B cell (primary cell): ENCODE results near the gene USP49. TPM values are rescaled to one million over a fixed set of nuclear protein-coding genes. Genes with fewer than 3 reads are reported as not detected.

Source experiments
- ATAC-seq: fragments of 200-7000 bp; cut with Tn5 transposase; one replicate; pipeline ENCODE4 v1.10.0; 2021; ENCODE audit warnings: low read depth, mild to moderate bottlenecking, moderate number of reproducible peaks, moderate library complexity
- CTCF ChIA-PET: fragments of 350-600 bp; sonication (Branson Sonifier 250); formaldehyde crosslinking; loops from one replicate; lab custom pipeline; 2021; ENCODE audit warnings: antibody characterized with exemption, inconsistent platforms; lab: Charles Lee
- POLR2A ChIA-PET: fragments of 350-600 bp; sonication (Branson Sonifier 250); formaldehyde crosslinking; loops from one replicate; lab custom pipeline; 2021; ENCODE audit warnings: antibody characterized with exemption; lab: Charles Lee
- DNase-seq: peaks from one replicate; pipeline ENCODE4 v3.0.0; 2013
- H2AFZ ChIP-seq: 2 replicates; pipeline ENCODE4 v1.6.1; 2012; ENCODE audit warnings: mild to moderate bottlenecking, low read depth, low read length; ENCODE audit not compliant: insufficient read depth, poor library complexity, severe bottlenecking
- H3K27ac ChIP-seq, 2 donors: 1 replicate in 1 of 2; 2 replicates in 1 of 2; pipeline ENCODE4 v1.5.1; 2012 to 2013; ENCODE audit warnings: low read length in 2 of 2, mild to moderate bottlenecking in 2 of 2, moderate library complexity in 1 of 2
- H3K27me3 ChIP-seq, 4 experiments: fragments of 200-600 bp in 1 of 4; sonication (generic) in 1 of 4; replicated peaks in 1 of 4; 1 replicate in 2 of 4; 2 replicates in 2 of 4; pipeline versions ENCODE4 v1.6.1 to v1.7.0; 2013 to 2016; ENCODE audit warnings: low read length in 3 of 4, mild to moderate bottlenecking in 2 of 4, mixed read lengths in 1 of 4, moderate library complexity in 1 of 4; ENCODE audit not compliant: insufficient read depth in 4 of 4, control insufficient read depth in 3 of 4; ENCODE audit errors: control extremely low read depth in 1 of 4
- H3K36me3 ChIP-seq, 2 experiments: replicated peaks in 1 of 2; 1 replicate in 1 of 2; 2 replicates in 1 of 2; pipeline versions ENCODE4 v1.6.1 to v1.7.1; 2013; ENCODE audit warnings: low read length in 1 of 2; ENCODE audit not compliant: insufficient read depth in 2 of 2, control insufficient read depth in 1 of 2; ENCODE audit errors: control extremely low read depth in 1 of 2, extremely low read depth in 1 of 2
- H3K4me1 ChIP-seq, 2 donors: fragments of 200-600 bp in 1 of 2; sonication (generic) in 1 of 2; 1 replicate in 1 of 2; 2 replicates in 1 of 2; pipeline versions ENCODE4 v1.5.1 to v1.6.1; 2013 to 2017; ENCODE audit warnings: low read length in 2 of 2; ENCODE audit not compliant: control insufficient read depth in 2 of 2, insufficient read depth in 2 of 2
- H3K4me2 ChIP-seq: replicated peaks from 2 replicates; pipeline ENCODE3; 2012; ENCODE audit warnings: mild to moderate bottlenecking, low read depth, low read length; ENCODE audit not compliant: poor library complexity, severe bottlenecking
- H3K4me3 ChIP-seq, 5 experiments: fragments of 200-600 bp in 1 of 5; sonication (generic) in 1 of 5; 1 replicate in 3 of 5; 2 replicates in 2 of 5; pipeline versions ENCODE4 v1.5.1 to v1.7.0; 2011 to 2016; ENCODE audit warnings: low read length in 4 of 5, mild to moderate bottlenecking in 4 of 5, low read depth in 2 of 5, control low read depth in 1 of 5, moderate library complexity in 1 of 5; ENCODE audit not compliant: insufficient read depth in 1 of 5; ENCODE audit errors: control extremely low read depth in 1 of 5, extremely low read depth in 1 of 5
- H3K79me2 ChIP-seq: fragments of 200-600 bp; sonication (generic); one replicate; pipeline ENCODE4 v1.6.0; 2016; ENCODE audit warnings: low read length; ENCODE audit not compliant: control insufficient read depth, insufficient read depth
- H3K9ac ChIP-seq: fragments of 200-600 bp; sonication (generic); 2 replicates; pipeline ENCODE4 v1.6.1; 2017; ENCODE audit warnings: mild to moderate bottlenecking, low read length, moderate library complexity
- H3K9me3 ChIP-seq, 3 donors: one replicate each; pipeline versions ENCODE4 v1.6.1 to v1.7.1; 2013; ENCODE audit warnings: low read length in 2 of 3; ENCODE audit not compliant: control insufficient read depth in 2 of 3, insufficient read depth in 1 of 3; ENCODE audit errors: control extremely low read depth in 1 of 3
- H4K20me1 ChIP-seq: 2 replicates; pipeline ENCODE4 v1.6.0; 2012; ENCODE audit warnings: mild to moderate bottlenecking, low read length; ENCODE audit not compliant: insufficient read depth, control insufficient read depth, poor library complexity, severe bottlenecking
- H3K27ac Mint-ChIP-seq: one replicate; pipeline ENCODE4 v1.8.0; 2021; ENCODE audit warnings: mixed read lengths
- H3K27me3 Mint-ChIP-seq: one replicate; pipeline ENCODE4 v1.8.0; 2021; ENCODE audit warnings: mixed read lengths
- H3K4me1 Mint-ChIP-seq: one replicate; pipeline ENCODE4 v1.8.0; 2021; ENCODE audit warnings: mixed read lengths
- H3K4me3 Mint-ChIP-seq: one replicate; pipeline ENCODE4 v1.8.0; 2021; ENCODE audit warnings: mixed read lengths
- H3K9me3 Mint-ChIP-seq: one replicate; pipeline ENCODE4 v1.8.0; 2022; ENCODE audit warnings: mixed read lengths; ENCODE audit not compliant: insufficient read depth
- EZH2 ChIP-seq: IDR thresholded peaks from 2 replicates; pipeline ENCODE4 v1.6.1; 2012; ENCODE audit warnings: borderline replicate concordance, low read depth, mild to moderate bottlenecking, moderate library complexity, low read length; ENCODE audit not compliant: insufficient read depth, poor library complexity, severe bottlenecking
- WGBS: methylation state at CpG from one replicate; pipeline ENCODE4 v1.1.5; 2013; ENCODE audit warnings: missing lambda C conversion rate; ENCODE audit not compliant: insufficient coverage; 5-methylcytosine and 5-hydroxymethylcytosine counted together
- intact Hi-C: fragments of 100-400 bp; cut with micrococcal nuclease; formaldehyde crosslinking; loops from one replicate; pipeline ENCODE4 v1.10.0; 2022
- polyA plus RNA-seq: library from polyadenylated mRNA; depleted of rRNA; stranded (reverse); fragments of >200 nt; gene quantifications from 2 replicates; pipeline ENCODE4 v1.2.3, GENCODE V29; 2012
- total RNA-seq, 2 donors: library from RNA; stranded (reverse); fragments of 120-200 nt in 1 of 2; gene quantifications; 1 replicate in 1 of 2; 2 replicates in 1 of 2; pipeline versions ENCODE4 v1.2.3 to v1.2.4, GENCODE V29; 2013 to 2022
- TF ChIP-seq, protein P1 (sequence below): fragments of 200-600 bp; IDR thresholded peaks from one replicate; pipeline ENCODE4 v1.8.0; 2022; ENCODE audit warnings: antibody characterized with exemption, mild to moderate bottlenecking

USP49 gene
- total and polyA plus RNA-seq, 2 donors (not counting 1 experiment from before 2014, with no cell fraction given) = 2.6 to 9.9 TPM

DNA sequence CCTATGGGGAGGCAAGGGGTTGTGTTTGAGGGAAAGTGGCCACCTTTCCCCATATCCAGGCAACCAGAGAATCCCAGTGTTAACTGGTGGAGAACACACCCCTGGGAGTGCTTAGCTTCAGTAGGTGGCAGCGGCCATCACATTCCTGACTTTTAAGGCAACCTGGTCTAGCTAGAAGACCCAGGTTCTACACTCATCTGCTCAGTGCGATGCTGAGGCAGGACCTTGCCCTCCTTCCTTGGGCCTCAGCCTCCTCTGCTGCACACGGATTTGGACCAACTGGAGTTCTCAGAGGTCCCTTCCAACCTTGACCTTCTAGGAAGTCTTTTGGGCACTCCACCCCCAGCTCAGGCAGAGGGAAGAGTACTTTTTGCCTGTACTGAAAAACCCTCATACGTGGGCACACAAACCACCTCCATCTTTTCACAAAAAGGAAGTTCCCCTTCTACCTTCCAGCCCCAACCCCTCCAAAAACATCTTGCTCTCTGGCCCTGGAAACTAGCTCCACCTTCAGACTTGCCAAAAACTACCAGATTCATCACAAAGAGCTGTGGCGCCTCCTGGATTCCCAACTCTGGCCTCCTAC is 43.5 kb upstream of the USP49 start:
- H2AFZ ChIP-seq = peak overlapping the region; percentile 15
- H3K4me3 Mint-ChIP-seq = peak overlapping the region; percentile 85
- ChIA-PET POLR2A (interaction anchor here (0.6 to 1.2 kb wide), 2 partner anchors 40 to 111 kb away, joined by 4 to 8 read pairs; partner anchors contain the start of gene TAF8), CTCF (interaction anchor here (0.9 to 12.5 kb wide), 13 partner anchors 10 to 151 kb away, joined by 3 to 263 read pairs (median 4); partner anchors contain the start of genes BYSL, MED20, TAF8 and TOMM6)
- H4K20me1 ChIP-seq = peaks cover 98% of the 10 kb centered on the region
- peaks cover 0 to 32% of the 10 kb centered on the region in 2 experiments for H3K36me3 ChIP-seq
- peak overlapping the region in 1 of 5 experiments; percentile 31 for H3K4me3 ChIP-seq
- ATAC-seq = no peak
- H3K27ac ChIP-seq = peak overlapping the region; percentile 37 to 67
- H3K4me1 Mint-ChIP-seq = peaks cover 70% of the 10 kb centered on the region
- no peaks in the 10 kb centered on the region for H3K9me3 ChIP-seq
- 31% methylated on average over 5 of the region's 5 CpGs for WGBS
- no peaks in the 10 kb centered on the region for H3K27me3 ChIP-seq
- peak overlapping the region; percentile 85 for H3K9ac ChIP-seq
- DNase-seq = no peak
- TF ChIP-seq, protein P1, sequence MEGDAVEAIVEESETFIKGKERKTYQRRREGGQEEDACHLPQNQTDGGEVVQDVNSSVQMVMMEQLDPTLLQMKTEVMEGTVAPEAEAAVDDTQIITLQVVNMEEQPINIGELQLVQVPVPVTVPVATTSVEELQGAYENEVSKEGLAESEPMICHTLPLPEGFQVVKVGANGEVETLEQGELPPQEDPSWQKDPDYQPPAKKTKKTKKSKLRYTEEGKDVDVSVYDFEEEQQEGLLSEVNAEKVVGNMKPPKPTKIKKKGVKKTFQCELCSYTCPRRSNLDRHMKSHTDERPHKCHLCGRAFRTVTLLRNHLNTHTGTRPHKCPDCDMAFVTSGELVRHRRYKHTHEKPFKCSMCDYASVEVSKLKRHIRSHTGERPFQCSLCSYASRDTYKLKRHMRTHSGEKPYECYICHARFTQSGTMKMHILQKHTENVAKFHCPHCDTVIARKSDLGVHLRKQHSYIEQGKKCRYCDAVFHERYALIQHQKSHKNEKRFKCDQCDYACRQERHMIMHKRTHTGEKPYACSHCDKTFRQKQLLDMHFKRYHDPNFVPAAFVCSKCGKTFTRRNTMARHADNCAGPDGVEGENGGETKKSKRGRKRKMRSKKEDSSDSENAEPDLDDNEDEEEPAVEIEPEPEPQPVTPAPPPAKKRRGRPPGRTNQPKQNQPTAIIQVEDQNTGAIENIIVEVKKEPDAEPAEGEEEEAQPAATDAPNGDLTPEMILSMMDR = no peak
- no peak for TF ChIP-seq EZH2
- no peaks in the 10 kb centered on the region for H3K27me3 Mint-ChIP-seq
- H3K4me2 ChIP-seq = peak overlapping the region; percentile 97
- peak overlapping the region; percentile 87 for H3K27ac Mint-ChIP-seq
- peaks cover 76% of the 10 kb centered on the region for H3K79me2 ChIP-seq
- no peaks in the 10 kb centered on the region for H3K9me3 Mint-ChIP-seq
- H3K4me1 ChIP-seq = peaks cover 71 to 80% of the 10 kb centered on the region in 2 donors
- intact Hi-C loops = no loop called here
